ENCODE results near the gene C3orf62. TPM values are rescaled to one million over a fixed set of nuclear protein-coding genes. Genes with fewer than 3 reads are reported as not detected.

Gene C3orf62
- total and polyA plus RNA-seq, 9 of the 15 experiments (the other 6 are each of a cell fraction or from before 2014, with no cell fraction given): 1.3 to 5.7 (median 3.4) TPM

DNA sequence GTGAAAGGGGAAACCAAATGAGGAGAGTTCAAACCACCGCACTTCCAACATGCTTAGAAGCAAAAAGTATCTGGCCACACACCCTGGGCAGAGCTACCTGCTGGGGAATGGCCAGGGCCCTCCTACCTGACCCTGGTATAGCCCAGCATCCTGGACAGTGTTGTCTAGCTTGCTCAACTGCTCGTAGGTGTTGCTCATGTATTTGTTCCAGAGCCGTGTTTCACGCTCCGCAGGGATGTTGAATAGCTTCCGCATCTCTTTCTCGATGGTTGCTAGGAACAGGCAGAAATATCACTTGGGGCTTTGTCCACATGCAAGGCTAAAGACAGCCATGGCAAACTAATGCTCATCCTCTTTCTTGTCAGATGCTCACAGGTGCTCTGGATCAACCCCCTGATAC, 47.7 kb upstream of the C3orf62 start:
- peaks cover 73% of the 10 kb centered on the region for H3K36me3 ChIP-seq (ENCODE audit: control insufficient read depth, insufficient read depth, low read length)
- H3K4me2 ChIP-seq (ENCODE audit: insufficient read depth, low read length): no peak overlapping the region
- no peaks in the 10 kb centered on the region for H3K27me3 ChIP-seq (ENCODE audit: control insufficient read depth in 2 of 2, insufficient read depth in 2 of 2, low read length in 2 of 2)
- H4K20me1 ChIP-seq (replicated peaks; ENCODE audit: control insufficient read depth, insufficient read depth, low read length): no peaks in the 10 kb centered on the region
- H3K4me1 ChIP-seq (replicated peaks in 1 of 2; ENCODE audit: control insufficient read depth in 2 of 2, insufficient read depth in 2 of 2, low read length in 2 of 2): no peaks in the 10 kb centered on the region
- H3K27ac ChIP-seq (ENCODE audit: extremely low read depth, low read depth, low read length): no peak overlapping the region
- H3K79me2 ChIP-seq (ENCODE audit: control insufficient read depth, insufficient read depth, low read length): no peaks in the 10 kb centered on the region
- H3K9ac ChIP-seq (ENCODE audit: insufficient read depth in 1 of 2, low read depth in 2 of 2, low read length in 2 of 2): no peak overlapping the region
- H3K9me1 ChIP-seq (ENCODE audit: control insufficient read depth, insufficient read depth, low read length): no peaks in the 10 kb centered on the region
- no peak overlapping the region for H2AFZ ChIP-seq (ENCODE audit: low read depth, low read length)
- POLR2A ChIA-PET: interaction anchor here (0.6 to 1.6 kb wide), 2 partner anchors 10 to 66 kb away, joined by 3 to 4 read pairs; no protein-coding TSS in a partner anchor
- ATAC-seq: no peak
- TF ChIP-seq ZNF263 (CRISPR knock-in tag; IDR thresholded peaks at IDR 0.05; ENCODE audit: borderline replicate concordance): no peak
- TF ChIP-seq DNMT1 (IDR thresholded peaks at IDR 0.05): no peak
- TF ChIP-seq, protein P1, sequence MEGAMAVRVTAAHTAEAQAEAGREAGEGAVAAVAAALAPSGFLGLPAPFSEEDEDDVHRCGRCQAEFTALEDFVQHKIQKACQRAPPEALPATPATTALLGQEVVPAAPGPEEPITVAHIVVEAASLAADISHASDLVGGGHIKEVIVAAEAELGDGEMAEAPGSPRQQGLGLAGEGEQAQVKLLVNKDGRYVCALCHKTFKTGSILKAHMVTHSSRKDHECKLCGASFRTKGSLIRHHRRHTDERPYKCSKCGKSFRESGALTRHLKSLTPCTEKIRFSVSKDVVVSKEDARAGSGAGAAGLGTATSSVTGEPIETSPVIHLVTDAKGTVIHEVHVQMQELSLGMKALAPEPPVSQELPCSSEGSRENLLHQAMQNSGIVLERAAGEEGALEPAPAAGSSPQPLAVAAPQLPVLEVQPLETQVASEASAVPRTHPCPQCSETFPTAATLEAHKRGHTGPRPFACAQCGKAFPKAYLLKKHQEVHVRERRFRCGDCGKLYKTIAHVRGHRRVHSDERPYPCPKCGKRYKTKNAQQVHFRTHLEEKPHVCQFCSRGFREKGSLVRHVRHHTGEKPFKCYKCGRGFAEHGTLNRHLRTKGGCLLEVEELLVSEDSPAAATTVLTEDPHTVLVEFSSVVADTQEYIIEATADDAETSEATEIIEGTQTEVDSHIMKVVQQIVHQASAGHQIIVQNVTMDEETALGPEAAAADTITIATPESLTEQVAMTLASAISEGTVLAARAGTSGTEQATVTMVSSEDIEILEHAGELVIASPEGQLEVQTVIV (CRISPR knock-in tag; IDR thresholded peaks at IDR 0.05; ENCODE audit: borderline replicate concordance): no peak
- TF ChIP-seq, protein P2, sequence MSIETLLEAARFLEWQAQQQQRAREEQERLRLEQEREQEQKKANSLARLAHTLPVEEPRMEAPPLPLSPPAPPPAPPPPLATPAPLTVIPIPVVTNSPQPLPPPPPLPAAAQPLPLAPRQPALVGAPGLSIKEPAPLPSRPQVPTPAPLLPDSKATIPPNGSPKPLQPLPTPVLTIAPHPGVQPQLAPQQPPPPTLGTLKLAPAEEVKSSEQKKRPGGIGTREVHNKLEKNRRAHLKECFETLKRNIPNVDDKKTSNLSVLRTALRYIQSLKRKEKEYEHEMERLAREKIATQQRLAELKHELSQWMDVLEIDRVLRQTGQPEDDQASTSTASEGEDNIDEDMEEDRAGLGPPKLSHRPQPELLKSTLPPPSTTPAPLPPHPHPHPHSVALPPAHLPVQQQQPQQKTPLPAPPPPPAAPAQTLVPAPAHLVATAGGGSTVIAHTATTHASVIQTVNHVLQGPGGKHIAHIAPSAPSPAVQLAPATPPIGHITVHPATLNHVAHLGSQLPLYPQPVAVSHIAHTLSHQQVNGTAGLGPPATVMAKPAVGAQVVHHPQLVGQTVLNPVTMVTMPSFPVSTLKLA (conservative IDR thresholded peaks at IDR 0.05): no peak
- TF ChIP-seq RBM22 (IDR thresholded peaks at IDR 0.05; ENCODE audit: low read depth, low read length, poor library complexity, severe bottlenecking): no peak
- TF ChIP-seq TCF7L2 (IDR thresholded peaks at IDR 0.05; ENCODE audit: low read depth, low read length): no peak
- no peak for TF ChIP-seq POLR2H (tag; IDR thresholded peaks at IDR 0.05; ENCODE audit: low read depth)
- TF ChIP-seq, protein P3, sequence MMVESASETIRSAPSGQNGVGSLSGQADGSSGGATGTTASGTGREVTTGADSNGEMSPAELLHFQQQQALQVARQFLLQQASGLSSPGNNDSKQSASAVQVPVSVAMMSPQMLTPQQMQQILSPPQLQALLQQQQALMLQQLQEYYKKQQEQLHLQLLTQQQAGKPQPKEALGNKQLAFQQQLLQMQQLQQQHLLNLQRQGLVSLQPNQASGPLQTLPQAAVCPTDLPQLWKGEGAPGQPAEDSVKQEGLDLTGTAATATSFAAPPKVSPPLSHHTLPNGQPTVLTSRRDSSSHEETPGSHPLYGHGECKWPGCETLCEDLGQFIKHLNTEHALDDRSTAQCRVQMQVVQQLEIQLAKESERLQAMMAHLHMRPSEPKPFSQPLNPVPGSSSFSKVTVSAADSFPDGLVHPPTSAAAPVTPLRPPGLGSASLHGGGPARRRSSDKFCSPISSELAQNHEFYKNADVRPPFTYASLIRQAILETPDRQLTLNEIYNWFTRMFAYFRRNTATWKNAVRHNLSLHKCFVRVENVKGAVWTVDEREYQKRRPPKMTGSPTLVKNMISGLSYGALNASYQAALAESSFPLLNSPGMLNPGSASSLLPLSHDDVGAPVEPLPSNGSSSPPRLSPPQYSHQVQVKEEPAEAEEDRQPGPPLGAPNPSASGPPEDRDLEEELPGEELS (CRISPR knock-in tag; IDR thresholded peaks at IDR 0.05; ENCODE audit: borderline replicate concordance): no peak
- no peak for TF ChIP-seq IRF2 (CRISPR knock-in tag; IDR thresholded peaks at IDR 0.05)
- no peak for TF ChIP-seq THRAP3 (IDR thresholded peaks at IDR 0.05; ENCODE audit: borderline replicate concordance)
- no peak for TF ChIP-seq HCFC1 (IDR thresholded peaks at IDR 0.05; ENCODE audit: low read depth, low read length)
- no peak for TF ChIP-seq ETV6 (IDR thresholded peaks at IDR 0.05; ENCODE audit: borderline replicate concordance in 1 of 2, low read depth in 2 of 2, low read length in 1 of 2)
- TF ChIP-seq ETV6 (CRISPR knock-in tag; IDR thresholded peaks at IDR 0.05; ENCODE audit: borderline replicate concordance): no peak
- TF ChIP-seq XRCC4 (IDR thresholded peaks at IDR 0.05; ENCODE audit: extremely low read depth, insufficient read depth, insufficient read length): no peak
- no peak for TF ChIP-seq PHB (CRISPR knock-in tag; IDR thresholded peaks at IDR 0.05)
- no peak overlapping the region for H3K4me3 ChIP-seq
- no TSS peak for BruUV-seq (replicated peaks)
- no peak for DNase-seq (ENCODE audit: extremely low read depth in 1 of 4, low spot score in 3 of 4)
- intact Hi-C loops (cut with micrococcal nuclease): no loop called here
- no peak for FAIRE-seq
- 96% methylated on average over 6 of the region's 7 CpGs for WGBS (ENCODE audit: insufficient coverage, low coverage, missing lambda C conversion rate)
- in situ Hi-C loops (cut with MboI): no loop called here
- CTCF ChIA-PET (ENCODE audit: low intra/inter-chr PET ratio): no interaction called here
- no peaks in the 10 kb centered on the region for H3K9me3 ChIP-seq (replicated peaks; ENCODE audit: control insufficient read depth, insufficient read depth, low read depth, low read length)
